COR-L47 (cell line): ENCODE results near the gene PET117.
"Not testable (repeated sequence)": the region's sequence is repeated elsewhere in the genome, so short reads cannot be mapped to it uniquely, and the experiment has no call there.

ENCODE experiments used
- DNase-seq: peaks from one replicate; lab custom pipeline; 2025; lab: John Stamatoyannopoulos, UW

PET117 gene

DNA sequence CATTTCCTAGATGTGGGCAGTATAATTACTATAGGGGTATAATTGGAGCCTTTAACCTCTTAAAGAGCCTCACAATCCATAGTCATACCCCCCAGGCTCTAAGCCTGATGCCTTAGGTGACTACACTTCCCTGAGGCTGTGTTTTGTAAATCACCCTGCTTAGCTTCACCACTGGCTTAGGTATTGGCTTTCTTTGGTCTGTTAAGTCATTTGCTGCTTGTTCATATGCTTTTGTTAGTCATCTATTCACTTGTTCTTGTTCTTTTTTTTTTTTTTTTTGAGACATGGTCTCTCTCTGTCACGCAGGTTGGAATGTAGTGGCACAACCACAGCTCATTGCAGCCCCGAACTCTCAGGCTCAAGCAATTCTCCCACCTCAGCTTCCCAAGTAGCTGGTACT is 26.7 kb downstream of the PET117 start:
- no peak for DNase-seq

DNA sequence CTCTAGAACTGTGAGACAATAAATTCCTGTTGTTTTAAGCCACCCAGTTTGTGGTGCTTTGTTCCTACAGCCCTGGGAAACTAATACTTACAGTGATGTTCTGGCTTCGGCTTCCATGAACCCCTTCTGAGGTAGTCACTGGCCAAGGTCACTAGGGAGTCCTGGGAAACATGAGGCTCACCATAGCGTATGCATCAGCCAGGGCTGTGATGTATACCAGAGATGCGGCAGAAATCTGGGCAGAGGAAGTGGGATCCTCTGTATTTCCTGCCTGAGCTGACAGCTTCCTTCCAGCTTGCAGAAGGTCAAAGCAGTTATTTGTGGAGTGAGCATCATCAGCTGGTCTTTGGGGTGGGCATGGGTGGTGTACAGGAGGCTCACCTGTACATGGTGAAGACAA is 27.9 kb downstream of the PET117 start:
- no peak for DNase-seq

GRCh38 chr20:18166241-18166881 is 28.7 kb downstream of the PET117 start:
- no peak for DNase-seq

DNA sequence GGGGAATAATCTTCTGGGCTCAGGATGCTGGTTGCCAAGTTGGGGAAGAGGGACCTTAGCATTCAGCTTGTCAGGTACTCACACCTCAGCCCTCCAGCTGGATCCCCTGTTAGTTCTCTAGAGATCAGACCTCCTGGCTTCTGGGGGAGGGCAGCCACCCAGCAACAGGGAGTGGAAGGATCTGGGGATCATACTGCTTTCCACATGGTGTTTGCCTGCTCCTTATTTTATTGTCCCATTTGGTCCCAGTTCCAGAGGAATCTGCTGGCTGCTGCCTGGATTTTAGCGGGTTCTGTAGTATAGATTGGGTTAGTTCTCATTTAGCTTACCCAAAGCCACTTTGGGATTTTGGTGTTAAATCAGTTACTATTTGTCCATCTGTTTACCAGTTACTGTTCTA is 29.3 kb downstream of the PET117 start:
- no peak for DNase-seq

DNA sequence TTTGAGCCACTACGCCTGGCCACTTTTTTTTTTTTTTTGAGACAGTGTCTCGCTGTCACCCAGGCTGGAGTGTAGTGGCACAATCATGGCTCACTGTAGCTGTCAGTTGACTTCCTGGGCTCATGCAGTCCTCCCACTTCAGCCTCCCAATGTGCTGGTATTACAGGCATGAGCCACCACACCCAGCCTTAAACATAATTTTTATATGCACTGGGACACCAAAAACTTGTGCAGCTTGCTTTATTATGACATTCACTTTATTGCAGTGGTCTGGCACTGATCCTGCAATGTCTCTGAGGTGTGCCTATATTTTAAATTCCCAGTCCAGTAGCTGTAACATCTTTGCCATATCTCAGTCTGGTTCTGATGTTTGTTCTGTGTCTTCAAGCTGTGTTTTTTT is 34.7 kb downstream of the PET117 start:
- DNase-seq = no peak

DNA sequence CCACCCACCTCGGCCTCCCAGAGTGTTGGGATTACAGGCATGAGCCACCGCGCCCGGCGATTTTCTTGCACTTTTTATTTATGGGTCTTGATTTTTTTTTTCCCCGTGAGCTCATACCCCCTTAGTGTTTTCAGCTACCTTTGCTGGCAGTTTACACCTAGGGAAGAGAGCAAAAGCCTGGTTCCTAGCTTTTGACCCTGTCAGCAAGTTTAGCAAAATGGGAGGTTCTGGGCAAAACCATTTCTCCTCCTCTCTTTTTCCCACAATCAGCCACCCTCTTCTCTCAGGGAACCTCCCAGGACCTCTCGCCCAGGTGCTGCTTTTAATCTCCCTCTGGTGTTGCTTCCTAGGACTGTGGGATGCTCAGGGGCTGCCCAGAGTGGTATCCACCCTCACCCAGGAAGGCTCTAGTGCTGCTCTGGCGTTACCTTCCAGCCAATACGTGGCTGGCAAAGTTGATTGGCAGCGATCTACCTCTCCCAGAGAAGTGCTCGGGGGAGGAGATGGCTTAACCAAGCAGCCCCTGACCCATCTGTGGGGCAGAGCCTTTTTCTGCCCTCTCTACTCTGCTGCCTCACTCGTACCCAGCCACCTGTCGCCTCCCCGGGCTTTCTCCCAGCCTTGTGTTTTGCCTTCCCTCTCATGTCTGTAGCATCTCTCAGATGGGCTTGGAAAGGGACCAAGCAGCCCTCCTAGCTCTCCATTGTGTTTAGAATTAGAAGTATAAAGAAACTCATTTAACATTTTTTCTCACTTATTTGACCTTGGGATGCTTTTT is 37.4 kb downstream of the PET117 start:
- DNase-seq = no peak

DNA sequence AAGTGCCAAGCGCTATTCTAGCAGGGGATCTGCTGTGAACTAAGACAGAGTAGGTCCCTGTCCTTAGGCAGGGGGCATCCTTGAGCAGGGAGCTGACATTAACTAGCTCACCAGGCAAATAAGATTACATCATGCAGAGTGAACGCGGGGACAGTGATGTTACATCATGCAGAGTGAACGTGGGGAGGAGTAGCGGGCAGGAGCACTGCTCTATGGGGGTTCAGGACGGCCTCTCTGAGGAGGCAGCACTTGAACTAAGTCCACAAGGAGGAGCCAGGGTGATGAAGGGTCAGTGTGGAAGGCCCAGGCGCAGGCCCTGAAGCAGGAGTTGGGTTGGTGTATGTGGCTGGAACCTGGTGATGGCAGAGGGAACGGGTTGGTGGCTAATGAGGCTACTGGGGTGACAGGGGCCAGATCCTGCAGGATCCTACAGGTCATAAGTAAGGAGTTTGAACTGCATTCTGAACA is 38.7 kb downstream of the PET117 start:
- no peak for DNase-seq

DNA sequence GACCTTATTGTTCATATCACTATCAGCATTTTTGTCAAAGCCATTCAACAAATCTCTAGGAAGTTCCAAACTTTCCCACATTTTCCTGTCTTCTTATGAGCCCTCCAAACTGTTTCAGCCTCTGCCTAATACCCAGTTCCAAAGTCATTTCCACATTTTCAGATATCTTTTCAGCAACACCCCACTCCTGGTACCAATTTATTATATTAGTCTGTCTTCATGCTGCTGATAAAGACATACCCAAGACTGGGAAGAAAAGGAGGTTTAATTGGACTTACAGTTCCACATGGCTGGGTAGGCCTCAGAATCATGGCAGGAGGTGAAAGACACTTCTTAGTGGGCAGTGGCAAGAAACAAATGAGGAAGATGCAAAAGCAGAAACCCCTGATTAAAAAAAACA is 42.7 kb downstream of the PET117 start:
- not testable (repeated sequence) for DNase-seq

DNA sequence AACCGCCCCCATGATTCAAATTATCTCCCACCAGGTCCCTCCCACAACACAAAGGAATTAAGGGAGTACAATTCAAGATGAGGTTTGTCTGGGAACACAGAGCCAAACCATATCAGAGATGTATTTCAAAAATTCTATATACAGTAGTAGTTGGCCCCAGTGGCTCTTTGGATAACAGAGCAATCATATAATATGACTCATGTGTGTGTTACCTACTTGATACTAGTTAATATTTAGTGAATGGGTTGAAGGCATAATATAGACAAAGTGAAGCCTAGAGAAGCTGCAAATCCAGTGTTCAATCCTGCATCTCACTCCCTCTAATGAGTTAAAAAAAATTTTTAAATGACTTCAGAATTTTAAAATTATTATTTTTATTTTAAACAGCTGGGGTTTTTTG is 43.2 kb downstream of the PET117 start:
- DNase-seq = no peak

- no peak for DNase-seq
These were observed 49.4 kb downstream of the PET117 start for GRCh38 chr20:18187020-18187419.

- DNase-seq = no peak
These were observed 50.8 kb downstream of the PET117 start for GRCh38 chr20:18188434-18188833.

GRCh38 chr20:18190338-18191233 is 52.9 kb downstream of the PET117 start:
- no peak for DNase-seq

DNA sequence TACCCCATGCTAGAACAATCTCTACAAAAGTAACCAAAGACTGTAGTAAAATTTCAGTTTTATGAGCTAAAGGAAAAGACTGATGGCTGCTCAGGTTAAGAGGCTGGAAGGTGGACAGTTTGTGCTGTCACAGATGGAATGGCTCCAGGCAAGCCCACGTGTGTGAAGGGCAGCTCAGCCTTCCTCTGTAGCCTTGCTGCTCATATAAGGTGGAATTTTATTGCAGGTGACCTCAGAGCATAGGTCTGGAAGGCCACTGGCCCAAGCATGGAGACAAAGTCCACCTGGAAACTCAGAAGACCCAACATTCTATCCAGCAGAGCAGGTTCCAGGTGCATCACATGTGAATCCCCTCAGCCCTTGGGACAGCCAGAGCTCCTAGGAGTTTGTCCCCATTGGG is 53.6 kb downstream of the PET117 start:
- DNase-seq = no peak
